Gastrocnemius medialis (tissue), 4 donors: Measurements from ENCODE around the gene REXO1.

ENCODE experiments used
- CTCF ChIP-seq, 5 experiments: fragments of 450-650 bp in 3 of 5; fragments of 200-600 bp in 2 of 5; sonication (generic) in 2 of 5; IDR thresholded peaks in 4 of 5; conservative IDR thresholded peaks in 1 of 5; 1 replicate in 4 of 5; 2 replicates in 1 of 5; pipeline ENCODE4 v1.5.1; 2016 to 2019; ENCODE audit warnings: antibody characterized with exemption in 5 of 5, mild to moderate bottlenecking in 3 of 5, moderate library complexity in 3 of 5
- POLR2A ChIP-seq, 2 donors: fragments of 450-650 bp; IDR thresholded peaks; one replicate each; pipeline ENCODE4 v1.6.1; 2017; ENCODE audit warnings: antibody characterized with exemption in 2 of 2, mild to moderate bottlenecking in 2 of 2, moderate library complexity in 2 of 2

GRCh38 chr19:1824252-1824622, 24.0 kb downstream of the REXO1 start:
- TF ChIP-seq CTCF (IDR thresholded peaks at IDR 0.05 in 4 of 5, conservative IDR thresholded peaks at IDR 0.05 in 1 of 5) = no peak
- TF ChIP-seq POLR2A (IDR thresholded peaks at IDR 0.05) = no peak
